ENCODE data around the gene LY9. TPM values are rescaled to one million over a fixed set of nuclear protein-coding genes. Genes with fewer than 3 reads are reported as not detected.

LY9 gene
- total RNA-seq, 1 donor = not detected

- peak; percentile 34 for TF ChIP-seq CTCF (IDR thresholded peaks at IDR 0.05; ENCODE audit: insufficient read depth, low read depth, low read length)
- no peak overlapping the region for H3K4me3 ChIP-seq (ENCODE audit: low read depth, low read length)
- DNase-seq (ENCODE audit: low read depth) = peak; percentile 5
Observed at GRCh38 chr1:160768295-160768657, 27.7 kb upstream of the LY9 start.

GRCh38 chr1:160772331-160772730 lies 23.6 kb upstream of the LY9 start:
- no peak for TF ChIP-seq CTCF (IDR thresholded peaks at IDR 0.05; ENCODE audit: insufficient read depth, low read depth, low read length)
- no peak overlapping the region for H3K4me3 ChIP-seq (ENCODE audit: low read depth, low read length)
- DNase-seq (ENCODE audit: low read depth) = no peak

DNA sequence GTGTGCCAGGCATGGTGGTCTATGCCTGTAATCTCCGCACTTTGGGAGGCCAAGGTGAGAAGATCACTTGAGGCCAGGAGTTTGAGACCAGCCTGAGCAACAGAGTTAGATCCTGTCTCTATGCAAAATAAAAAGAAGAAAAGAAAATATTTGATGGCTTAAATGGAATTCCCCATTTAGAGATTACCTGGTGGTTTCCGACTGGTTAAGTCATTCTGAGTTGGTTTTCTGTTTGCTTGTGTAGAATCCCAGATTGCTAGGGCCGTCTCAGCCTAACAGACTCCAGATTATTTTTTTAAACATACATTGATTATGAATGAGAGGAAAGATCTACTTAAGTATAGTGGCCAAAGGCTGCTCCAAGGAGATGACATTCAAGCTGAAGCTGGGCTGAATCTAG lies 22.9 kb upstream of the LY9 start:
- no peak overlapping the region for H3K4me3 ChIP-seq (ENCODE audit: low read depth, low read length)
- no peak for TF ChIP-seq CTCF (IDR thresholded peaks at IDR 0.05; ENCODE audit: insufficient read depth, low read depth, low read length)
- no peak for DNase-seq (ENCODE audit: low read depth)

DNA sequence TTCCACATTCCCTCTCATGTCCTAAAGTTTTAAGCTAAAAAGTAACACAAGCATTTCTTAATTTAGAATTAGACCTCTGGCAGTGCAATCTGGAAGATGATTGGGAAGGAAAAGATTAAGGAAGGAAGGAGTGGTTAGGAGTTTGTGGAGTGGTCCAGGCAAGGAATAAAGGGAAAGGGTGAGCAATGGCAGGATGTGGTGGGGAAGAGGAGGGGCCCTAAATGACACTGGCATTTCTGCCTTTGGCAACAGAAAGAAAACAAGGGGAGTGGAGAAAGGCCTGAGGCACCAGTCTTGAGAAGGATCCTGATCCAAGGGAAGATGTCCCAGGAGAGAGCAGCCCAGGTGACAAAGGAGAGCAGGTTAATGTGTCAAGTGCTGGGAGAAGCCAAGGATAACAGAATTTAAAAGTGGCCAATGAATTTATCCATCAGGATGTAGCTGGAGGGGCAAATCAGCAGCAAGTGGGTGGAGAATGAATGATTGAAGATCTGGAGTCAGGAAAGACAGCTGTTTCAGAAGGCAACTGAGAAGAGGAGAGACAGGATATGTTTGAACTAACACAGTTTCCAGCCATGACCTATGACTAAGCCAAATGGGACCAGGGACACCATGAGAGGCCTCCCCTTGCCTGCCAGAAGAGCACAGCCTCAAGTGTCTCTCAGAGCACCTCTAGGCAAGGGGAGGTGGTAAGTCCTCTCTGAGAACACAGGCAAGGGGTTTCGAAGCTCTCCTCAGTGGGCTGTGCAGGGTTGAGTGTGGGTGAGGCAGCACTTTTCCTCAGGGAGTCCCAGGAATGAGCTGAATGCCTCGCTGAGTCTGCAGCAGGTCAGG lies 20.9 kb upstream of the LY9 start:
- H3K4me3 ChIP-seq (ENCODE audit: low read depth, low read length) = no peak overlapping the region
- no peak for TF ChIP-seq CTCF (IDR thresholded peaks at IDR 0.05; ENCODE audit: insufficient read depth, low read depth, low read length)
- DNase-seq (ENCODE audit: low read depth) = no peak

DNA sequence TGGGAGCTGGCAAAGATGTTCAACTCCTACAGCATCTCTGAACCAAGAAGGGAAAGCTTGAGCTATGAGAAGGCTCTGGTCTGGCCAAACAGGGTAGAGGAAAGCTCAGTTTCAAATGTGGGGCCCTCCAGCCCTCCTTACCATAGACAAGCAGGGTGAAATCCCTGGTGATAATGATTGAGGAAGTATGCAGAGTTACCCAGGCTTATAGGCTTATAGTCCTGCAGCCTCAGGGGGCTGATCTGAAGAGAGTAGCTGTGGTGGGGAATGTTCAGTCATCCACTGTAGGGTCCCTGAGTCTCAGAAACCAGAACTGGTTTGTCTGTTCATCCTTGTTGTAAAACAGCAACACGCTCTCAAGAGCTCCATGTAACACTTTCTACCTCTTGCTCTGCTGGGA lies 19.8 kb upstream of the LY9 start:
- no peak overlapping the region for H3K4me3 ChIP-seq (ENCODE audit: low read depth, low read length)
- no peak for DNase-seq (ENCODE audit: low read depth)
- TF ChIP-seq CTCF (IDR thresholded peaks at IDR 0.05; ENCODE audit: insufficient read depth, low read depth, low read length) = no peak

DNA sequence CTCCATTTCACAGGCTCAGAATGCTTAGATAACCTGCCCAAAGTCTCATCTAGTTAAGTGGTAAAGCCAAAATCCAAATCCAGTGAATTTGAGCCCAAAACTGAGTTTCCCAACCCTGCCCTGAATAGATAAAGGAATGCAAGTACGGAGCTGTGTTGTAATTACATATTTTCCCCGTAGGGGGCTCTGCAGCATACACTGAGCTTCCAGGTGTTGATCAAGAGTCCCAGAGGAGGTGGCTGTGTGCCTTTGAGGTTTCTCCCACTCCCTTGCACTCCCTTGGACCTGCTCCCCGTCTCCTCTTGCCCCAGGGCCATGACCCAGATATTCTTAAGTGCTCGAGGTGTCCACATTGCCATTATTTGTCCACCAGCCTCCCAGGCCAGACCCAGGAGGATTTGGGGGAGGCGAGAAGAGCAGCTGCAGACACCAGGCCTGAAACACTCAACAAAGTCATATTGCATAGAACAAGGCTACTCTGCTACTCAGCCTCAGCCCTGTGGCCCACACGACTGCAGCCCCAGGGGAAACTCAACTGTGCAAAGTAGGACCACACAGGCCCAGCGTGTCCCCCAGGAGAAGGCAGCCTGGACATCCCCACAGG lies 18.4 kb upstream of the LY9 start:
- DNase-seq (ENCODE audit: low read depth) = peak; percentile 4
- H3K4me3 ChIP-seq (ENCODE audit: low read depth, low read length) = no peak overlapping the region
- peak; percentile 48 for TF ChIP-seq CTCF (IDR thresholded peaks at IDR 0.05; ENCODE audit: insufficient read depth, low read depth, low read length)
